Fibroblast of mammary gland (primary cell): Measurements from ENCODE around the gene GRAP.

ENCODE experiments used
- DNase-seq: peaks from one replicate; pipeline ENCODE4 v3.0.0-alpha.2; 2010; ENCODE audit warnings: low read depth
- H3K4me3 ChIP-seq: 2 replicates; pipeline ENCODE4 v1.5.1; 2011; ENCODE audit warnings: low read depth, mild to moderate bottlenecking, low read length, moderate library complexity; ENCODE audit not compliant: control insufficient read depth
- TF ChIP-seq, protein P1 (sequence below): conservative IDR thresholded peaks from 2 replicates; pipeline ENCODE4 v1.5.1; 2011; ENCODE audit warnings: low read depth, low read length, inconsistent platforms; ENCODE audit not compliant: control insufficient read depth, insufficient read depth

Gene GRAP

DNA sequence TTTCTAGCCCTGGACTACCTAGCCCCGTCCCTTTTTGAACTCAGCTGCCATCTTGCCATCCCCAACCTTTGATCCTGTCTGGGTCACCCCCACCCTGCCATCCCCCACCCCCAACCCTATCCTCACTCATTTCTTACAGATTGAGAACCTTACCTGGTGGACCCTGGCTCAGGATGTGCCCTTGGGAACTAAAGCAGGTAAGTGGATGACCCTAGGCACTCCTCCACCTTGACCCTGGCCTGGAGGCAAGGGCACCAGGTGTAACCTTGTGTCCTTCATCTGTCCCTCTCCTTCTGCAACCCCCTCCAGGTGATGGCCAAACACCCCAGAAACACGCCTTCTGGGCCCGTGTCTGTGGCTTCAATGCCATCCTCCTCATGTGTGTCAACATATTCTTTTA, 26.7 kb downstream of the GRAP start:
- H3K4me3 ChIP-seq, result no peak overlapping the region
- TF ChIP-seq, protein P1, sequence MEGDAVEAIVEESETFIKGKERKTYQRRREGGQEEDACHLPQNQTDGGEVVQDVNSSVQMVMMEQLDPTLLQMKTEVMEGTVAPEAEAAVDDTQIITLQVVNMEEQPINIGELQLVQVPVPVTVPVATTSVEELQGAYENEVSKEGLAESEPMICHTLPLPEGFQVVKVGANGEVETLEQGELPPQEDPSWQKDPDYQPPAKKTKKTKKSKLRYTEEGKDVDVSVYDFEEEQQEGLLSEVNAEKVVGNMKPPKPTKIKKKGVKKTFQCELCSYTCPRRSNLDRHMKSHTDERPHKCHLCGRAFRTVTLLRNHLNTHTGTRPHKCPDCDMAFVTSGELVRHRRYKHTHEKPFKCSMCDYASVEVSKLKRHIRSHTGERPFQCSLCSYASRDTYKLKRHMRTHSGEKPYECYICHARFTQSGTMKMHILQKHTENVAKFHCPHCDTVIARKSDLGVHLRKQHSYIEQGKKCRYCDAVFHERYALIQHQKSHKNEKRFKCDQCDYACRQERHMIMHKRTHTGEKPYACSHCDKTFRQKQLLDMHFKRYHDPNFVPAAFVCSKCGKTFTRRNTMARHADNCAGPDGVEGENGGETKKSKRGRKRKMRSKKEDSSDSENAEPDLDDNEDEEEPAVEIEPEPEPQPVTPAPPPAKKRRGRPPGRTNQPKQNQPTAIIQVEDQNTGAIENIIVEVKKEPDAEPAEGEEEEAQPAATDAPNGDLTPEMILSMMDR, result no peak
- no peak for DNase-seq

DNA sequence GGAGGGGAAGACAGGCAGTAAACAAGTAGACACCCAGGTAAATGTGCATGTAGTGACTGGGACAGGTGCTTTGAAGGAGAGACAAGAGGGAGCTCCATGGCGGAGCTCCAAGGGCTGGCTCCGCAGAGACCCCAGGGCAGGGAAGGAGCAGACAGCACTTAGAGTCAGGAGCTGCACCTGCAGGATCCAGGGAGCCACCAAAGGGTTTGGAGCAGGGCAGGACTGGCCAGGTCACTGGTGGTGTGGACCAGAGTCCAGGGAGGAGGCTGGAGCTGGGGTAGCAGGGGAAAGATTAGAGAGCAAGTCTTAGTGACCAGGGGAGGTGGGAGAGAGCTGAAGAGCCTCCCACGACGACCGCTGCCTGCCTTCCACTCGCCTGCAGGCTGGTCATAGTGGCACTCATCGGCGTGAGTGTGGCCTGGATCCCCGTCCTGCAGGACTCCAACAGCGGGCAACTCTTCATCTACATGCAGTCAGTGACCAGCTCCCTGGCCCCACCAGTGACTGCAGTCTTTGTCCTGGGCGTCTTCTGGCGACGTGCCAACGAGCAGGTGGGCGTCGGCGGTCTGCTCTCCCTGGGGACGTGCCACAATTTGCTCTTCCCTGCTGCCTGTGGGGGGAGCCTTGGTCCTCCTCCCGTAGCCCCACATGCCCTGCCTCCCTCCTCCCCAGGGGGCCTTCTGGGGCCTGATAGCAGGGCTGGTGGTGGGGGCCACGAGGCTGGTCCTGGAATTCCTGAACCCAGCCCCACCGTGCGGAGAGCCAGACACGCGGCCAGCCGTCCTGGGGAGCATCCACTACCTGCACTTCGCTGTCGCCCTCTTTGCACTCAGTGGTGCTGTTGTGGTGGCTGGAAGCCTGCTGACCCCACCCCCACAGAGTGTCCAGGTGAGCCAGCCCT, 27.5 kb downstream of the GRAP start:
- H3K4me3 ChIP-seq, result no peak overlapping the region
- TF ChIP-seq, protein P1, result no peak
- DNase-seq, result no peak

DNA sequence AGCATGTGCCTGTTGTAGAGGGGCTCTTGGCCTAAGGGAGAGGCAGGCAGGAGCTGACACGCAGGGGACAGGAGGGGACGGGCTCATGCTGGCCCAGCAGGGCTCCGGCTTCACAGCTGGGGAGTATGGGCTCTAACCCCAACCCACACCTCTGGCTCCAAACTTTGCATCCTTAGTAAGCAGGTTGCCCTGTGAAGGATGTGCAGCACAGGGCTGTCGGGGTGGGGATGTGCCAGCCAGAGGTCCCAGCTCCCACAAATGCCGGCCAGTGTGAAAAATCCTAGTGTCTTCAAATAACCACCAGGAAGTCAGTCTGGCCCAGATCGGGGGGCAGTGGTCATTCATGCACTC, 28.2 kb downstream of the GRAP start:
- DNase-seq, result no peak

DNA sequence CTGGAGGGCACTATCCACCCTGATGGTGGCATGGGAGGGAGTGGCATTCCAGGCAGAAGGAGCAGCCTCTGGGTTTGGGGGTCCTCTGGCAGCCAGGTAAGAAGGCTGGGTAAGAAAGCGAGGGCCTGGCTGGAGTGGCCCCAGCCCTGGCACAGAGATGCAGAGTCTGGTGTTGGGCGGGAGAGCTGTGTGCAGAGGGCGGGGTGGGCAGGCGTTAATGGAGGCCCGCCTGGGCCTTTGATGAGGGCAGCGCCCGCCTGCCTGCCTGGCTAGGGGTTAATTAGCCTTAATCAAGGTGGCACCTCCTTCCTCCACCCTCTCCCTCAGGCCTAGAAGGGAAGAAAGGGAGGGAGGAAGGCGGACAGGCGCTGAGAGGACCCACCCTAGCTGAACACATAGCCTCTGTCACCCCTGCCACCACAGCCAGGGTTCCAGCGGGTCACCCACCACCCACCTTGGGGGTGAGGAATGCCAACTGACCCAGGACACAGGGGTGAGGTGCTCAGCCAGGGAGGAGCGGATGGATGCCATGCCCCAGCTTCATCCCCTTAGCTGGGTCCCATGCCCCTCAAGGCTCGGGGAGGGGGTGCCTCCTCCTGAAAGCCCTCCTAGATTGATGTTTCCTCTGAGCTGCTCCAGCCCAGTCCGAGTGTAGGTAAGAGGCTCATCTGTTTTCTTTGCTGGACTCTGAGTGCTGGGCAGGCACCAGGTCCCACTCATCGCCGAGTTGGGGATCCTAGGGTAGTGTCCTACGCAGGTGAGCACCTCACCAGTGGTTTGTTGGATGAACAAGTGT, 28.8 kb downstream of the GRAP start:
- no peak for DNase-seq
- H3K4me3 ChIP-seq, result no peak overlapping the region
- TF ChIP-seq, protein P1, result no peak

More for the DNA sequence above, 28.2 kb downstream of the GRAP start:
- TF ChIP-seq, protein P1, result no peak
- no peak overlapping the region for H3K4me3 ChIP-seq

DNA sequence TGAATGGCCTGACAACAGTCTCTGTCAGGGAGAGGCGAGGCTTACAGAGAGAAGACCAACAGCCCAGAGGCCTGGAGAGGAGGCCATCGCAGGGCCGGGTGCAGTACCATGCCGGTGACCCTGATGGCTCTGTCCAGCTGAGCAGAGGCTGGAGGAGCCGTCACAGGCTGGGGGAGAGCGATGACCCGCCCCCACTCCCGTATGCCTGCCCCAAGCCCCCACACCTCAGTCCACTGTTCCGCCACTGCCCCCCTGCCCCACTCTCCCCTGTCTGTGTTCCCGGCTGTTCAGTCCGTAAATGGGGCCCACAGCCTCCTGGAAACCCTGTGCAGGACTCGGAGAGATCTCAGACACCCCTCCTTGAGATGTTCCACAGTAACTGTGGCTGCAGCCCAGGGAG, 29.4 kb downstream of the GRAP start:
- no peak for DNase-seq
- H3K4me3 ChIP-seq, result no peak overlapping the region
- TF ChIP-seq, protein P1, result no peak

DNA sequence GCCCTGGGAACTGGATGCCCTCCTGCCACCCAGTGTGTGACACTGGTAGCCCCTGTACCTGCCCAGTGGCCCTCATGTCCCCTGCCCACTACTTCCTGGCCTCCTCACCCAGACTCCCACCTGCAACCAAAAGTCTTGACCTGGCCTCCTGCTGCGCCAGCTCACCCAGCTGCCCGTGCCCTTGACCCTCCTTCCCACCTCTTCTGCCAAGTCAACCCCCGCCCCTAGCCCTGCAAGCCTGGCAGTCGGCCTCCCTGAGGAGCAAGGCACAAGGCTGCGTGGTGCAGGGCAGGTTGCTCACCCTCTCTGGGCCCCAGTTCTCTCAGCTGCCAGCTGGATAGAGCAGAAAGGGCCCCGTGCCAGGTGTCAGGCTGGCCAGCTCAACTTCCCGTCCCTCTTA, 29.9 kb downstream of the GRAP start:
- TF ChIP-seq, protein P1, result no peak
- H3K4me3 ChIP-seq, result no peak overlapping the region
- DNase-seq, result no peak
